MM.1S (cell line): ENCODE results near the gene BUD31.
A peak's percentile ranks its signal among the peaks of the same experiment; 100 is the strongest.

Source experiments
- DNase-seq: peaks from one replicate; pipeline ENCODE4 v3.0.0-alpha.2; 2015
- H2AFZ ChIP-seq: fragments of 300-600 bp; sonication (generic); 2 replicates; pipeline ENCODE4 v1.6.0; 2016; ENCODE audit warnings: antibody characterized with exemption, low read length
- H3F3A ChIP-seq: fragments of 300-600 bp; sonication (generic); 2 replicates; pipeline ENCODE4 v1.6.1; 2016; ENCODE audit warnings: mild to moderate bottlenecking, antibody characterized with exemption, low read length, moderate library complexity, mixed read lengths; ENCODE audit not compliant: insufficient read depth
- H3K27ac ChIP-seq: fragments of 300-600 bp; sonication (generic); 2 replicates; pipeline ENCODE4 v1.5.1; 2016; ENCODE audit warnings: mild to moderate bottlenecking, low read length
- H3K27me3 ChIP-seq: fragments of 300-600 bp; sonication (generic); replicated peaks from 2 replicates; pipeline ENCODE4 v1.6.0; 2016; ENCODE audit warnings: low read length; ENCODE audit not compliant: insufficient read depth
- H3K36me3 ChIP-seq: fragments of 300-600 bp; sonication (generic); replicated peaks from 2 replicates; pipeline ENCODE4 v1.6.1; 2016; ENCODE audit warnings: mild to moderate bottlenecking, low read length, mixed read lengths; ENCODE audit not compliant: insufficient read depth
- H3K4me1 ChIP-seq: fragments of 300-600 bp; sonication (generic); 2 replicates; pipeline ENCODE4 v1.6.1; 2016; ENCODE audit warnings: low read length, mixed read lengths
- H3K4me2 ChIP-seq: fragments of 300-600 bp; sonication (generic); 2 replicates; pipeline ENCODE4 v1.6.0; 2016; ENCODE audit warnings: low read depth, low read length
- H3K4me3 ChIP-seq: fragments of 300-600 bp; sonication (generic); 2 replicates; pipeline ENCODE4 v1.5.1; 2016; ENCODE audit warnings: low read length, mixed read lengths
- H3K79me2 ChIP-seq: fragments of 300-600 bp; sonication (generic); 2 replicates; pipeline ENCODE4 v1.6.1; 2016; ENCODE audit warnings: mixed run types, low read length, mixed read lengths
- H3K9ac ChIP-seq: fragments of 300-600 bp; sonication (generic); 2 replicates; pipeline ENCODE4 v1.6.1; 2016; ENCODE audit warnings: low read length, mixed read lengths
- H3K9me2 ChIP-seq: fragments of 300-600 bp; sonication (generic); replicated peaks from 2 replicates; pipeline ENCODE4 v1.6.1; 2016; ENCODE audit warnings: mild to moderate bottlenecking, low read length, mixed read lengths; ENCODE audit not compliant: insufficient read depth
- H3K9me3 ChIP-seq: fragments of 300-600 bp; sonication (generic); replicated peaks from 2 replicates; pipeline ENCODE4 v1.6.1; 2016; ENCODE audit warnings: mild to moderate bottlenecking, low read length, mixed read lengths; ENCODE audit not compliant: insufficient read depth
- H4K20me1 ChIP-seq: fragments of 300-600 bp; sonication (generic); 2 replicates; pipeline ENCODE4 v1.6.1; 2016; ENCODE audit warnings: mild to moderate bottlenecking, low read length, moderate library complexity, mixed read lengths; ENCODE audit not compliant: insufficient read depth
- CTCF ChIP-seq: fragments of 300-600 bp; sonication (generic); IDR thresholded peaks from 2 replicates; pipeline ENCODE4 v1.5.1; 2016; ENCODE audit warnings: antibody characterized with exemption, low read length, mixed read lengths
- EZH2 ChIP-seq: fragments of 300-600 bp; sonication (generic); optimal IDR thresholded peaks from 2 replicates; pipeline ENCODE3; 2017; ENCODE audit warnings: low read depth, mild to moderate bottlenecking, antibody characterized with exemption, low read length, mixed read lengths
- EZH2phosphoT487 ChIP-seq: fragments of 300-600 bp; sonication (generic); IDR thresholded peaks from 2 replicates; pipeline ENCODE4 v1.6.1; 2018; ENCODE audit warnings: antibody characterized with exemption, low read length

BUD31 gene

GRCh38 chr7:99363286-99363685 is 45.5 kb upstream of the BUD31 start:
- no peak for TF ChIP-seq EZH2
- TF ChIP-seq CTCF: no peak
- no peak for TF ChIP-seq EZH2phosphoT487
- Histone ChIP-seq H2AFZ (no peak overlapping the region), H3K4me2 (no peak overlapping the region), H3K9me2 (no peaks in the 10 kb centered on the region), H3K79me2 (no peaks in the 10 kb centered on the region), H3K9me3 (no peaks in the 10 kb centered on the region), H4K20me1 (no peaks in the 10 kb centered on the region), H3K27ac (no peak overlapping the region), H3K9ac (no peak overlapping the region), H3K4me3 (no peak overlapping the region), H3K27me3 (no peaks in the 10 kb centered on the region), H3F3A (no peaks in the 10 kb centered on the region), H3K4me1 (no peaks in the 10 kb centered on the region), H3K36me3 (no peaks in the 10 kb centered on the region)
- no peak for DNase-seq

- H3F3A ChIP-seq: no peaks in the 10 kb centered on the region
- H2AFZ ChIP-seq: no peak overlapping the region
- H3K4me3 ChIP-seq: no peak overlapping the region
- peak; percentile 36 for DNase-seq
- no peaks in the 10 kb centered on the region for H3K79me2 ChIP-seq
- H3K36me3 ChIP-seq: no peaks in the 10 kb centered on the region
- H4K20me1 ChIP-seq: no peaks in the 10 kb centered on the region
- H3K4me1 ChIP-seq: no peaks in the 10 kb centered on the region
- H3K9me2 ChIP-seq: no peaks in the 10 kb centered on the region
- no peak overlapping the region for H3K9ac ChIP-seq
- H3K9me3 ChIP-seq: no peaks in the 10 kb centered on the region
- no peaks in the 10 kb centered on the region for H3K27me3 ChIP-seq
- TF ChIP-seq EZH2phosphoT487: no peak
- TF ChIP-seq EZH2: no peak
- peak; percentile 57 for TF ChIP-seq CTCF
- H3K4me2 ChIP-seq: no peak overlapping the region
- no peak overlapping the region for H3K27ac ChIP-seq
Observed at GRCh38 chr7:99365318-99366141, 43.2 kb upstream of the BUD31 start.

- no peaks in the 10 kb centered on the region for H3K27me3 ChIP-seq
- no peak overlapping the region for H3K4me3 ChIP-seq
- no peak overlapping the region for H2AFZ ChIP-seq
- TF ChIP-seq CTCF: no peak
- no peak for TF ChIP-seq EZH2phosphoT487
- no peak for TF ChIP-seq EZH2
- no peaks in the 10 kb centered on the region for H3F3A ChIP-seq
- H3K9ac ChIP-seq: no peak overlapping the region
- no peaks in the 10 kb centered on the region for H3K9me2 ChIP-seq
- no peaks in the 10 kb centered on the region for H3K36me3 ChIP-seq
- H4K20me1 ChIP-seq: no peaks in the 10 kb centered on the region
- no peak for DNase-seq
- H3K27ac ChIP-seq: no peak overlapping the region
- H3K9me3 ChIP-seq: no peaks in the 10 kb centered on the region
- no peaks in the 10 kb centered on the region for H3K4me1 ChIP-seq
- H3K79me2 ChIP-seq: no peaks in the 10 kb centered on the region
- H3K4me2 ChIP-seq: no peak overlapping the region
Observed at GRCh38 chr7:99366646-99367045, 42.1 kb upstream of the BUD31 start.
